GM19099 (cell line): ENCODE measurements around the gene ARHGAP44.

ENCODE experiments used
- POLR2A ChIP-seq: IDR thresholded peaks from 3 replicates; pipeline ENCODE4 v1.6.1; 2011; ENCODE audit warnings: low read depth; ENCODE audit not compliant: insufficient read length; ENCODE audit errors: extremely low read depth

ARHGAP44 gene

GRCh38 chr17:12867726-12868125, 78.4 kb downstream of the ARHGAP44 start:
- TF ChIP-seq POLR2A: no peak

- no peak for TF ChIP-seq POLR2A
These were observed 88.8 kb downstream of the ARHGAP44 start for GRCh38 chr17:12877953-12878669.

DNA sequence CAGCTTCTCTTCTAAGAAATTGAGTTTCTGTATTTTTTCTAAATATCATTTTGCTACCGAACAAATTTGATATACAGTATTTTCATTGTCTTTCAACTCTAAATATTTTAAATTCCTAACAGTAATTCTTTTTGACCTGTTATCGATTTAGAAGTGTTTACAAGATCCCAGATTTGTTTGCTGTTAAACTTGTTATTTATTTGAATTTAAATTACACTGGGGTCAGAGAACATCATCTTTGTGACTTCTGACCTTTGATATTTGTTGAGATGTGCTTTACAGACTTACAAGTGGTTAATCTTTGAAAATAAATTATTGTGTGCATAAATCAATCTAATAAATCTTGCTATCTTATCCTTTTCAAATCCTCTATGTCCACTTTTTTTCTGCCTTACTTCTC, 94.2 kb downstream of the ARHGAP44 start:
- no peak for TF ChIP-seq POLR2A

DNA sequence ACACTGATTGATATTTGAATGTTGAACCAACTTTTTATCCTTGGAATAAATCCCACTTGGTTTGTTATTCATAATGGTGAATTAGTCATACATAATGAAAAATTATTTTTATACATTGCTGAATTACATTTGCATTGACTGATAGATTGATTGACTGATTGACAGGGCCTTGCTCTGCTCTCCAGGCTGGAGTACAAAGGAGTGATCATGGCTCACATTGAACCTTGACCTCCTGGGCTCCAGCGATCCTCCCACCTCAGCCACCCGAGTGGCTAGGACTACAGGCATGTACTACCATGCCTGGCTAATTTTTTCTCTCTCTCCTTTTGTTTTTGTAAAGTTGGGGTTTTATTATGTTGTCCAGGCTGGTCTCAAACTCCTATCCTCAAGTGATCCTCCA, 97.8 kb downstream of the ARHGAP44 start:
- TF ChIP-seq POLR2A: no peak

- TF ChIP-seq POLR2A: no peak
These were observed 107.0 kb downstream of the ARHGAP44 start for GRCh38 chr17:12896180-12896785.

- TF ChIP-seq POLR2A: no peak
These were observed 108.8 kb downstream of the ARHGAP44 start for GRCh38 chr17:12898110-12898509.

GRCh38 chr17:12899604-12900003, 110.3 kb downstream of the ARHGAP44 start:
- TF ChIP-seq POLR2A: no peak

DNA sequence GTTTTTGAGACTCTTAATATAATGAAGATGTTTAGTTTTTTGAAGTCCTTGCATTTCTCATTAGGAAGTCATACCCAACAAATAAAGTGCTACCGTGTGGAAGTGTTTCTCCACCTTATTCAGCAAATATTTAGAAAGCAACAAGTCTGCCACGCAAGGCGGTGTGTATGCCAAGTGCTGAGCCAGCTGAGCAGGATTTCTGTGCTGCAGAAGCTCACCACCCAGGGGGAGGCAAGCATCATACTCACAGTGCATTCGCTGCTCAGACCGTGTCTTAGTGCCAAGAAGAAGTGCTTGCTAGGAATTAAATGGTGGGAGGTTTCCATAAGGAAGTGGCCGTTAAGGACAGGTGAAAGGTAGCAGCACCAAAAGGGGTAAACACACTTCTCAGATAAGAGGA, 111.2 kb downstream of the ARHGAP44 start:
- no peak for TF ChIP-seq POLR2A

DNA sequence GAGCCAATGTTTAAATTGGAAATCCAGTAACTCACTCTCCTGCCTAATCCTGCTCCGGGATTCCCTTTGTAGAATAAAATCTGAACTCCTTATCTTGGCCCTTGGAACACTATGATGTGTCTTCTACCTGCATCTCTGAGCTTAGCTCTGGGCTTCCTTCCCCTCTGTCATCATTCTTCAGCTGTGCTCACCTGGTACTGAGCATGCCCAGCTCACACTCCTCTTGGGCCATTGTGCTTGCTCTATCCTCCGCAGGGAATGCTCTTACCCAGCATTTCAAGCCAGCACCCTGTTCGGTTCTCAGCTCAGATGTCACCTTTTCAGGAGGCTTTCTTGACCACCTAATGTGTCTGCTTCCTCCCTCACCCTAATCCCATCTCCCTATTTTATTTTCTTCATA, 112.7 kb downstream of the ARHGAP44 start:
- TF ChIP-seq POLR2A: no peak

- no peak for TF ChIP-seq POLR2A
These were observed 118.2 kb downstream of the ARHGAP44 start for GRCh38 chr17:12907477-12907876.

- no peak for TF ChIP-seq POLR2A
These were observed 119.7 kb downstream of the ARHGAP44 start for GRCh38 chr17:12909046-12909445.

DNA sequence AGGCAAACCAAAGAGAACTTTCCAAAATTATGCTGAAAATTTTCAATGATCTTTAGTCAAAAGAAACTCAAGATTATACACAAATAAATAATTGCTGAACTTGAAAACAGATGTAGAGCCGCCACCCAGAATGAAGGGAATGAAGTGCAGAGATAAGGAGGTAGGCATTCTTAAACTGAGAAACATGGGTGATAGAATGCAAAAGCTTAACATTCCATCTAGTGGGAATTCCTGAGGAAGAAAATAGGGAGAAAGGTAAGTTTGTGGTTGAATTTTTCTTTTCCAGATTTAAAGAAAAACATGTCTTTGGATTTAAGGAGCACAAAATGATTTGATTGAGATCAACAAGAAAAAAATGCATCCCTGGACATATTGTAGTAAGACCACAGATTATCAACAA, 120.2 kb downstream of the ARHGAP44 start:
- no peak for TF ChIP-seq POLR2A

DNA sequence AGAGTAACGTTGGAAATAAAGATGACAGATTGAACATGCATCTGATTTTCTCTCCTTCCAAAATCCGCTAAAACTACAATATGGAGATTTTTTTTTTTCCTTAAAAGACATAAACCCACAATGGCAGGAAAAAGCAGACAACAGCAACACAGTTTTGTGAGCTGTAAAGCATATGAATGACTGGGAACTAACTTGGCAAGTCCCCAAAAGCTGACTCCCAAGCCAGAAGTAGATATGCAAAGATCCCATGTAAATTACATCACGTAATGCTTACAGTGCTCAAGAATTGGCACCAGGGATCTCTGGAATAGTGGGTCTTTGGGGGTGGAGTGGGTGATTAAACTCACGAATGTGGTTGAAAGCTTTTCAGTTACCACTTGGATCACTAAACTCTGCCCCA, 121.9 kb downstream of the ARHGAP44 start:
- no peak for TF ChIP-seq POLR2A

DNA sequence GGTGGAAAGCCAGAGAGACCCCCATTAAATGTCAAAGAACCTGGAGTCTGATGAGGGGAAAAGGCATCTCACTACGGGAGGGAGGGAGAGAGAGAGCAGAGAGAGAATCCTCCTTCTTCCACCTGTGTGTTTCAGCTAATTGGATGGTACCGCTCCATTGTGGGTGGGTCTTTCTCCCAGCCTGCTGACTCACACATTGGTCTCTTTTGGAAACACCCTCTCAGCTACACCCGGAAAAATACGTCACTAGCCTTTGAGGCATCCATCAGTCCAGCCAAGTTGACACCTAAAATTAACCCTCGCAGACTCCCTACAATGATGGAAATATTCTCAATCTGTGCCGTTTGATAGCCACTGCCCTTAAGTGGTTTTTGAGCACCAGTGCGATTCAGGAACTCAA, 128.1 kb downstream of the ARHGAP44 start:
- no peak for TF ChIP-seq POLR2A

DNA sequence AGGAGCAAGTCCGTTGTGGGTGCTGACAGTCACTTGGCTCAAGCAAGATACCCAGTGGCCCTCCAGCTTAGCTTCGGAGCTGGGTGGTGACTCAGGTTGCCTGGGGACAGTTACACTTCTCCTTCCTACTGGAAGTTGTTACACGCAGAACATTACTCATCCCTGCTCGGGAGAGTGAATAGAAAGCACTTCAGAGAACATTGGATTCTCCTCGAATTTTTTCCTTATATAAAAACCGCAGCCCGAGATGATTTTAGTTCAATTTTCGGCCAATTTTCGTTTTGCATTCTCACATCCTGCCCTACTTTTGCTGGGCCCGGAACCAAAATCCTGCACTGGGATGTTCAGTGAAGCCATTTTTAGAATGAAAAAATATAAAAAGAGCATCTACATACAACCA, 128.8 kb downstream of the ARHGAP44 start:
- TF ChIP-seq POLR2A: no peak

DNA sequence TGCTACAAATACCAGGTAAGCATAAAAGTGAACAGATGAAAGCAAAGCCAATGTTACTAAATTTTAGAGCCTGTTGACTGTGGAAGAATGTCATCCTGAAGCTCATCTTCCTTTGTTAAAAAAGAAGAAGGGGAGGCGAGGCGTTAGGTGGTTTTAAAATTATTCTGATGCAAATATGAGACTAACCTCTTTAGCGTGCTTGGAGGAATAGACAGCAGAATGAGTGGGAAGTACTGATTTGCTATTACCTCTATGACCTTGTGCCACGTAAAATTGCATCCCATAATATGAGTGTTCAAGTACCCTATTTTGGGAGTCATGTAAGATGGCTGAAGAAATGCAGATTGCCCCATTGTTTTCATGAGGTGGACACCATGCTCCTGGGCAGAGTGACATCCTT, 132.8 kb downstream of the ARHGAP44 start:
- no peak for TF ChIP-seq POLR2A

DNA sequence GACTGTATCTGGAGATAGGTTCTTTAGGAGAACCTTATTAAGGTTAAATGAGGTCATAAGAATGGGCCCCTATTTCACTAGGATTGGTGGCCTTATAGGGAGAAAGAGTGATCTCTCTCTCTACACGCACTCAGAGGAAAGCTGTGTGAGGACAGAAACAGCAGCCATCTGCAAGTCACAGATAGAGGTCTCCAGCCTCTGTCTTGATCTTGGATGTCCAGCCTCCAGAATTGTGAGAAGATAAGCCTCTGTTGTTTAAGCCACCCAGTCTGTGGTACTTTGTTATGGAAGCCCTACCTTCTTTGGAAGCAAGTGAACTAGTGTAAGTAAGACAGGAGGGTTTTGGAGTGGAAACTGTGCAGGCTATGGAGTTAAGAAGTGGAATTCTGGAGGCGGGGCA, 135.3 kb downstream of the ARHGAP44 start:
- no peak for TF ChIP-seq POLR2A

GRCh38 chr17:12927001-12927400, 137.7 kb downstream of the ARHGAP44 start:
- no peak for TF ChIP-seq POLR2A
